Measurements from ENCODE around the gene SEMA3F.

DNA sequence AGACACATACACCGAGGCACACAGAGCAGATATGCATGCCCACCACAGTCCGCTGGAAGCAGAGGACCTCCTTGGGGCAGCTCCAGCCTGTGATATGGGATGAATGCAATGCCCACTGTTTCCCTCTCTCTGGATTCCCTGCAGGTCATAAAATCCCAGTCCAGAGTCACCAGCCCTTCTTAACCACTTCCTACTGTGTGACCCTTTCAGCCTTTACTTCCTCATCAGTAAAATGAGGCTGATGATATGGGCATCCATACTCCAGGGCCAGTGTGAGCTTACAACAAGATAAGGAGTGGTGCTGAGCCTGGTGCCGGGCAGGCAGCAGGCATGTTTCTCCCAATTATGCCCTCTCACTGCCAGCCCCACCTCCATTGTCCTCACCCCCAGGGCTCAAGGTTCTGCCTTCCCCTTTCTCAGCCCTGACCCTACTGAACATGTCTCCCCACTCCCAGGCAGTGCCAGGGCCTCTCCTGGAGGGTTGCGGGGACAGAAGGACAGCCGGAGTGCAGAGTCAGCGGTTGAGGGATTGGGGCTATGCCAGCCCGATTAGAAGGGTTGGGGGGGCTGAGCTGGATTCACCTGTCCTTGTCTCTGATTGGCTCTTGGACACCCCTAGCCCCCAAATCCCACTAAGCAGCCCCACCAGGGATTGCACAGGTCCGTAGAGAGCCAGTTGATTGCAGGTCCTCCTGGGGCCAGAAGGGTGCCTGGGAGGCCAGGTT is 36.0 kb downstream of the SEMA3F start, which contains the start of gene GNAT1:
- TF ChIP-seq, protein P1, sequence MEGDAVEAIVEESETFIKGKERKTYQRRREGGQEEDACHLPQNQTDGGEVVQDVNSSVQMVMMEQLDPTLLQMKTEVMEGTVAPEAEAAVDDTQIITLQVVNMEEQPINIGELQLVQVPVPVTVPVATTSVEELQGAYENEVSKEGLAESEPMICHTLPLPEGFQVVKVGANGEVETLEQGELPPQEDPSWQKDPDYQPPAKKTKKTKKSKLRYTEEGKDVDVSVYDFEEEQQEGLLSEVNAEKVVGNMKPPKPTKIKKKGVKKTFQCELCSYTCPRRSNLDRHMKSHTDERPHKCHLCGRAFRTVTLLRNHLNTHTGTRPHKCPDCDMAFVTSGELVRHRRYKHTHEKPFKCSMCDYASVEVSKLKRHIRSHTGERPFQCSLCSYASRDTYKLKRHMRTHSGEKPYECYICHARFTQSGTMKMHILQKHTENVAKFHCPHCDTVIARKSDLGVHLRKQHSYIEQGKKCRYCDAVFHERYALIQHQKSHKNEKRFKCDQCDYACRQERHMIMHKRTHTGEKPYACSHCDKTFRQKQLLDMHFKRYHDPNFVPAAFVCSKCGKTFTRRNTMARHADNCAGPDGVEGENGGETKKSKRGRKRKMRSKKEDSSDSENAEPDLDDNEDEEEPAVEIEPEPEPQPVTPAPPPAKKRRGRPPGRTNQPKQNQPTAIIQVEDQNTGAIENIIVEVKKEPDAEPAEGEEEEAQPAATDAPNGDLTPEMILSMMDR (IDR thresholded peaks at IDR 0.05): no peak
- TF ChIP-seq POLR2A (IDR thresholded peaks at IDR 0.05): no peak
